BLaER1 (cell line): Measurements from ENCODE around the gene IQGAP3.

ENCODE experiments used
- H3K27ac ChIP-seq: shearing (Covaris generic); formaldehyde crosslinking; 2 replicates; pipeline ENCODE4 v1.8.1; 2022
- H3K27me3 ChIP-seq: shearing (Covaris generic); formaldehyde crosslinking; 2 replicates; pipeline ENCODE4 v1.8.1; 2022
- H3K36me3 ChIP-seq: shearing (Covaris generic); formaldehyde crosslinking; 2 replicates; pipeline ENCODE4 v1.8.1; 2022
- H3K4me1 ChIP-seq: shearing (Covaris generic); formaldehyde crosslinking; 2 replicates; pipeline ENCODE4 v1.8.1; 2022
- H3K4me2 ChIP-seq: shearing (Covaris generic); formaldehyde crosslinking; 2 replicates; pipeline ENCODE4 v1.8.1; 2022
- H3K4me3 ChIP-seq: shearing (Covaris generic); formaldehyde crosslinking; 2 replicates; pipeline ENCODE4 v1.8.1; 2022
- H3K9ac ChIP-seq: shearing (Covaris generic); formaldehyde crosslinking; 2 replicates; pipeline ENCODE4 v1.8.1; 2022
- H3K9me3 ChIP-seq: shearing (Covaris generic); formaldehyde crosslinking; 2 replicates; pipeline ENCODE4 v1.8.1; 2022
- H4K20me1 ChIP-seq: shearing (Covaris generic); formaldehyde crosslinking; 2 replicates; pipeline ENCODE4 v1.8.1; 2022
- Cebpa-rat ChIP-seq: shearing (Covaris generic); IDR thresholded peaks from 2 replicates; pipeline ENCODE4 v1.8.1; 2022

The IQGAP3 gene

DNA sequence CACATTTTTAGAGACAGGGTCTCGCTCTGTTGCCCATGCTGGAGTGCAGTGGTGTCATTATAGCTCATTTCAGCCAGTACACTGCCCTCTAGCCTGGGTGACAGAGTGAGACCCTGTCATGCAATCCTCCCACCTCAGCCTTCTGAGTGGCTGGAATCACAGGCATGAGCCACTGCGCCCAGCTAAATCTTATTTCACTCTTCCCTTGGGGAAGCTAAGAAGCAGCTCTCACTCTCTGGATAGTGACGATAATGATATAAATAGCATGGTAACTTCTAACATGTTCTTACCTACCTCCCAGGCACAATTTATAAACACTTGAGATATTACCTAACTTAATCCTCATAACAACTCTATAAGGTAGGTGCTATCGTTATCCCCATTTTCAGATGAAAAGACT is 24.9 kb downstream of the IQGAP3 start:
- H3K9me3 ChIP-seq = no peaks in the 10 kb centered on the region
- H3K27me3 ChIP-seq = no peaks in the 10 kb centered on the region
- peaks cover 100% of the 10 kb centered on the region for H3K36me3 ChIP-seq
- H3K4me1 ChIP-seq = peaks cover 40% of the 10 kb centered on the region
- no peak overlapping the region for H3K9ac ChIP-seq
- no peak overlapping the region for H3K4me2 ChIP-seq
- no peaks in the 10 kb centered on the region for H4K20me1 ChIP-seq
- no peak for TF ChIP-seq Cebpa-rat
- H3K4me3 ChIP-seq = no peak overlapping the region
- H3K27ac ChIP-seq = no peak overlapping the region

- TF ChIP-seq Cebpa-rat = no peak
- Histone ChIP-seq H3K9me3 (no peaks in the 10 kb centered on the region), H3K4me1 (peaks cover 28% of the 10 kb centered on the region), H3K36me3 (peaks cover 100% of the 10 kb centered on the region), H3K27ac (no peak overlapping the region), H3K4me2 (no peak overlapping the region), H3K27me3 (no peaks in the 10 kb centered on the region), H3K9ac (no peak overlapping the region), H3K4me3 (no peak overlapping the region), H4K20me1 (no peaks in the 10 kb centered on the region)
Measured at GRCh38 chr1:156546267-156546666, 26.1 kb downstream of the IQGAP3 start.

- H3K9ac ChIP-seq = no peak overlapping the region
- H3K4me2 ChIP-seq = no peak overlapping the region
- H4K20me1 ChIP-seq = no peaks in the 10 kb centered on the region
- H3K4me3 ChIP-seq = no peak overlapping the region
- H3K27ac ChIP-seq = no peak overlapping the region
- H3K36me3 ChIP-seq = peaks cover 100% of the 10 kb centered on the region
- H3K4me1 ChIP-seq = peaks cover 12% of the 10 kb centered on the region; the same call in 1 of the 2 replicates
- no peaks in the 10 kb centered on the region for H3K9me3 ChIP-seq
- H3K27me3 ChIP-seq = no peaks in the 10 kb centered on the region
- TF ChIP-seq Cebpa-rat = no peak
Measured at GRCh38 chr1:156544592-156545102, 27.7 kb downstream of the IQGAP3 start.

GRCh38 chr1:156543066-156543465 is 29.3 kb downstream of the IQGAP3 start:
- no peaks in the 10 kb centered on the region for H3K27me3 ChIP-seq
- H3K4me2 ChIP-seq = no peak overlapping the region
- H3K4me1 ChIP-seq = peaks cover 9% of the 10 kb centered on the region; the same call in 1 of the 2 replicates
- H3K27ac ChIP-seq = no peak overlapping the region
- H3K9me3 ChIP-seq = no peaks in the 10 kb centered on the region
- peaks cover 100% of the 10 kb centered on the region for H3K36me3 ChIP-seq
- no peaks in the 10 kb centered on the region for H4K20me1 ChIP-seq
- no peak overlapping the region for H3K4me3 ChIP-seq
- no peak overlapping the region for H3K9ac ChIP-seq
- TF ChIP-seq Cebpa-rat = no peak

DNA sequence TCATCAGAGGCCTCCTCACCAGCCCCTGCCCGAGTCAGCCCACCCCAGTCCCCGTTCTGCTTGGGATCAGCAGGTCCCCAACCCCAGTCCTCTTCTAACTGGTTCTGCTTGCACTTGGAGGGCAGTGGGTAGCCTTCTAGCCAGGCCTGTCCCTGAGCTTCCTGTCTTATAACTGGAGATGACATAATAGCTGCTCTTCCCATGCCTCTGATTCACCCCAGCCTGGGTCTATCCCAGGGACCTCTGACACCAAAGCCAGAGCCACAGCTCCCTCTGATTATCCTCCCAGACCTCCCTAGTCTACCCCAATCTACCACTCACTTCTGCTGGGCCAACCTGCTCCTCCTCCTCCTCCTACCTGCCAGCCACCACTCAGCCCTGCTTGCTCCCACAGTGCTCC is 31.4 kb downstream of the IQGAP3 start:
- no peak overlapping the region; the same call in 1 of the 2 replicates for H3K27ac ChIP-seq
- peaks cover 100% of the 10 kb centered on the region for H3K36me3 ChIP-seq
- H3K4me2 ChIP-seq = no peak overlapping the region
- no peaks in the 10 kb centered on the region for H3K9me3 ChIP-seq
- no peak overlapping the region for H3K4me3 ChIP-seq
- TF ChIP-seq Cebpa-rat = no peak
- no peaks in the 10 kb centered on the region for H4K20me1 ChIP-seq
- H3K27me3 ChIP-seq = no peaks in the 10 kb centered on the region
- H3K4me1 ChIP-seq = peaks cover 9% of the 10 kb centered on the region; the same call in 1 of the 2 replicates
- no peak overlapping the region; the same call in 1 of the 2 replicates for H3K9ac ChIP-seq

- no peak overlapping the region for H3K27ac ChIP-seq
- H3K4me2 ChIP-seq = no peak overlapping the region
- H3K9me3 ChIP-seq = no peaks in the 10 kb centered on the region
- peaks cover 9% of the 10 kb centered on the region; the same call in 1 of the 2 replicates for H3K4me1 ChIP-seq
- peaks cover 100% of the 10 kb centered on the region for H3K36me3 ChIP-seq
- H4K20me1 ChIP-seq = no peaks in the 10 kb centered on the region
- TF ChIP-seq Cebpa-rat = no peak
- H3K27me3 ChIP-seq = no peaks in the 10 kb centered on the region
- H3K9ac ChIP-seq = no peak overlapping the region
- H3K4me3 ChIP-seq = no peak overlapping the region
Measured at GRCh38 chr1:156539818-156540355, 32.5 kb downstream of the IQGAP3 start.

- no peak for TF ChIP-seq Cebpa-rat
- no peak overlapping the region for H3K4me3 ChIP-seq
- H3K27ac ChIP-seq = no peak overlapping the region
- peaks cover 9% of the 10 kb centered on the region; the same call in 1 of the 2 replicates for H3K4me1 ChIP-seq
- no peak overlapping the region for H3K9ac ChIP-seq
- no peak overlapping the region for H3K4me2 ChIP-seq
- peaks cover 100% of the 10 kb centered on the region for H3K36me3 ChIP-seq
- no peaks in the 10 kb centered on the region for H3K9me3 ChIP-seq
- no peaks in the 10 kb centered on the region for H3K27me3 ChIP-seq
- no peaks in the 10 kb centered on the region for H4K20me1 ChIP-seq
Measured at GRCh38 chr1:156538711-156539440, 33.5 kb downstream of the IQGAP3 start.

GRCh38 chr1:156537027-156537426 is 35.3 kb downstream of the IQGAP3 start:
- Histone ChIP-seq H3K9ac (no peak overlapping the region), H3K4me3 (no peak overlapping the region), H3K27ac (no peak overlapping the region), H3K36me3 (peaks cover 100% of the 10 kb centered on the region), H3K9me3 (no peaks in the 10 kb centered on the region), H3K27me3 (no peaks in the 10 kb centered on the region), H4K20me1 (no peaks in the 10 kb centered on the region), H3K4me2 (no peak overlapping the region), H3K4me1 (no peaks in the 10 kb centered on the region)
- TF ChIP-seq Cebpa-rat = no peak

DNA sequence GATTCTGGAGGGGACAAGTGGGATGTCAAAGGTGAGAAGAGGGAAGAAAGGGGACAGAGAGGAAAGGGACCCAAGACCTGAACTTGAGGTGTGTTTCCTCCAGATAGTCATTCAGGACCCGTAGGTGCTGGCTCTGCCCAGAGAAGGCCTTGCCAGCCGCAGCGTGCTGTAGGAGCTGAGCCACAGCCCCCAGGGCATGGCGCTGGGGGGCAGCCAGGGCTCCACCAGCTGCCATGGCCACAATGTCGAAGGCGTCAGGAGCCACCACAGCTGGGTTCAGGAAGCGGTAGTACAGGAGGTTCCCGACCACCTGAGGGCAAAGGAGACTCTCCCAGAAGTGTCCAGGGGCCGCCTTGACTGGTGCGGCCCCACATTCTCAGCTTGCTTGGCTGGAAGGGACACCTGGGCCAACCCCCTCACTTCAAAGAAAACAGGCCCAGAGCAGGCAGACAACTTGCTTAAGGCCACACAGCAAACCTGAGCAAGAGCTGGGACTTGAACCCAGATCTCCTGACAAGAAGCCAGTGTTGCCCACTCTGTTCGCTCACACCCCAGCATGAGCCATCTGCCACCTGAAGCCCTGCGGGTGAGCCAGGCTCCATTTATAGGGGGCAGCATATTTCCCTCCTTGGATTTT is 37.8 kb downstream of the IQGAP3 start:
- Histone ChIP-seq H3K9me3 (no peaks in the 10 kb centered on the region), H3K9ac (no peak overlapping the region), H4K20me1 (no peaks in the 10 kb centered on the region), H3K4me2 (no peak overlapping the region), H3K4me3 (no peak overlapping the region), H3K27me3 (no peaks in the 10 kb centered on the region), H3K4me1 (no peaks in the 10 kb centered on the region), H3K36me3 (peaks cover 100% of the 10 kb centered on the region), H3K27ac (no peak overlapping the region)
- no peak for TF ChIP-seq Cebpa-rat
